ENCODE results near the gene CAT.

The CAT gene

DNA sequence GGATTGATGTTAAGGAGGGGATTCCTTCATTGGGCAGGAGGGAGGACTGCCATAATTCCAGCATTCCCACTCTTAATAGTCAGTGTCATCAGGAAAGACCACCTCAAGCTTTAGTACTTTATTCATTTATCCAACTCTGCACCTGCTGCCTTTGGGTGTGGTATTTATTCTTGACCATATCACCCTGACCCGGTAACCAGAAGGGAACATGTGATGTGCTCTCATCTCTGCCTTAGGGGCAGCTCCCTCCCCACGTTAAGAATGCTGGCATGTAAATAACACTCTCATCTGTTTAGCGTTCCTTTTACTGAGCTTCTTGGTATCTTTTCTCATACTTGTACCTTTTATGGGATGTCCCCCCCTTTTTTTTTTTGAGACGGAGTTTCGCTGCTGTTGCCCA is 7.7 kb downstream of the CAT start:
- no peak for DNase-seq (ENCODE audit: low spot score)

DNA sequence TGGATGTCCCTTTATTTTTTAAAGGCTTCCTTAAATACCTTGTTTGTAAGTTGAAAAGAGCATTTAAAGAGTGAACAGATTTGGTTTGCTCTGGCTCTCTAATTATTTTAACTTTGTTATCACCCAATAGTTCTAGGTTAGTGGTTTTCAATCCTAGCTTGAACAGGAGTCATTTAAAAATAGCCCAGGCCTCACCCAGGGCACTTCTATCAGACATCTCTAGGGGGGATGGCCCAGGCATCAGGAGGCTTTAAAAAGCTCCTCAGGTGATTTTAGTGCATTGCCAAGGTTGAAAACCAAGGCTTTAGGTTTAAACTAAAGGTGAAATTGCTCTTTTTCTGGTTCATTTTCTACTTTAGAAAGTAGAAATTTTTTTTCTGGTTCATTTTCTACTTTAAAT is 8.3 kb downstream of the CAT start:
- Histone ChIP-seq H3K4me3 (no peak overlapping the region), H3K27ac (no peak overlapping the region)
- TF ChIP-seq, protein P1, sequence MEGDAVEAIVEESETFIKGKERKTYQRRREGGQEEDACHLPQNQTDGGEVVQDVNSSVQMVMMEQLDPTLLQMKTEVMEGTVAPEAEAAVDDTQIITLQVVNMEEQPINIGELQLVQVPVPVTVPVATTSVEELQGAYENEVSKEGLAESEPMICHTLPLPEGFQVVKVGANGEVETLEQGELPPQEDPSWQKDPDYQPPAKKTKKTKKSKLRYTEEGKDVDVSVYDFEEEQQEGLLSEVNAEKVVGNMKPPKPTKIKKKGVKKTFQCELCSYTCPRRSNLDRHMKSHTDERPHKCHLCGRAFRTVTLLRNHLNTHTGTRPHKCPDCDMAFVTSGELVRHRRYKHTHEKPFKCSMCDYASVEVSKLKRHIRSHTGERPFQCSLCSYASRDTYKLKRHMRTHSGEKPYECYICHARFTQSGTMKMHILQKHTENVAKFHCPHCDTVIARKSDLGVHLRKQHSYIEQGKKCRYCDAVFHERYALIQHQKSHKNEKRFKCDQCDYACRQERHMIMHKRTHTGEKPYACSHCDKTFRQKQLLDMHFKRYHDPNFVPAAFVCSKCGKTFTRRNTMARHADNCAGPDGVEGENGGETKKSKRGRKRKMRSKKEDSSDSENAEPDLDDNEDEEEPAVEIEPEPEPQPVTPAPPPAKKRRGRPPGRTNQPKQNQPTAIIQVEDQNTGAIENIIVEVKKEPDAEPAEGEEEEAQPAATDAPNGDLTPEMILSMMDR (IDR thresholded peaks at IDR 0.05), result no peak

More for the DNA sequence above, 7.7 kb downstream of the CAT start:
- Histone ChIP-seq H3K4me3 (no peak overlapping the region), H3K27ac (no peak overlapping the region)
- TF ChIP-seq, protein P1 (IDR thresholded peaks at IDR 0.05), result no peak

DNA sequence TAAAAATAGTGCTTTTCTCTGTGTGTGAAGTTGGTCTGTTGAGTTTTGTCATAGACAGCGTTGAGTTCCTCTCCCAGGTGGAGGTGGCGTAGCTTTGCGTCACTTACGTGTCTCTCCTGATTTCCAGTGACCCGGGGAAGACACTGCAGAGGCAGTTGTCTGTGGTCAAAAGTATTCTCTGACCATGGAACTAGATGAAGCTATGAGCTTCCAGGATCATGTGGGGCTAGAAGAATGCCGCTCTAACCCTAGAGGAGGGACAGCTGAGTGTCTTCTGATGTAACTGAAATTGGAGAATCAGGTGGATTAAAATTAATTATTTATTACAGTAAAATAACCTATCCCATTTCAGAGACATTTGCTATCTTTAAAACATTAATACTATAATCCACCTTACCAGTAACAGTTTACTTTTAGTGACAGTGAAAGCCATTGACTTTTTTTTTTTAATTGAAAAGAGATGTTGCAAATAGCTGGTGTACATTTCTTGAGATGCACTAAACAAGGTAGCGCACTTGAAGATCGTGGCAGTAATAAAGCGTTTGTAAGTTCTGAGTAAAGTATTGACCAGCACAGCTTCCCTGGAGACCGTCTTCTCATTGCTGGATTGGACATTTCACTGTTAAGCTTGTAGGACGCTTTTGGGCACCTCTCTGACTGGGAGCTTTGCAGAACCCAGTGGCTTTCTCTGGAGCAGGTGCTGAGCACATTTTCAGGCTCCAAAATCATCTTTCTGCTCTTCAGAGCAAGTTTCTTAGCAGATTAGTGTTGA is 9.7 kb downstream of the CAT start:
- Histone ChIP-seq H3K4me3 (no peak overlapping the region), H3K27ac (no peak overlapping the region)
- TF ChIP-seq, protein P1 (IDR thresholded peaks at IDR 0.05), result no peak
- DNase-seq (ENCODE audit: low spot score), result no peak

More for the DNA sequence above, 8.3 kb downstream of the CAT start:
- no peak for DNase-seq (ENCODE audit: low spot score)

DNA sequence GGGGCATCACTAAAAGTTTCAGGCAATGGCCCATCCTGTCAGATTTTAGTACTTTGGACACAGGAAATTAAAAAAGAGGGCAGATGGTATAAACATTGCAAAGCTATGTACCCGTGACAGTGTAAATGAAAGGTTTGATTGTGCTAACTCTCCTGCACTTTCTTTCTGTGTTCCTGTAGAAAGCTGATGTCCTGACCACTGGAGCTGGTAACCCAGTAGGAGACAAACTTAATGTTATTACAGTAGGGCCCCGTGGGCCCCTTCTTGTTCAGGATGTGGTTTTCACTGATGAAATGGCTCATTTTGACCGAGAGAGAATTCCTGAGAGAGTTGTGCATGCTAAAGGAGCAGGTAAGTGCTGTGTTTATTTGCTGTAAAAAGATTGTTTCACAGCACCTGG is 10.3 kb downstream of the CAT start:
- Histone ChIP-seq H3K27ac (no peak overlapping the region), H3K4me3 (no peak overlapping the region)
- TF ChIP-seq, protein P1 (IDR thresholded peaks at IDR 0.05), result no peak
- no peak for DNase-seq (ENCODE audit: low spot score)

DNA sequence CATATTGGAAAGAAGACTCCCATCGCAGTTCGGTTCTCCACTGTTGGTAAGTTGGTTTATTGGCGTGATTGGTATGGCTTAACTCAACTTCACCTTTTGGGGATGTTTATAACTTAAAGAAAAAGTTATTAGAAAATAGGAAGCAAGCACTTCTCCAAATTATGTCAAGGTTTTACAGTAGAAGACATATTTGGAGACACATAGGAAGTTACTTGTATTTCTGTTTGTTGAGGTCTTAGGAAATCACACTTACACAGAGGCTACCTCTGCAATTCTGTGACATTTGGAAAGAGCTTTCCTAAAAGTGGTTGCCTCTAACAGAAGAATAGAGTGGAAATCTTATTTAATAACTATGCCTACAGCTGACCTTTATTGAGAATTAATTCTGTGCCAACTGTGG is 12.3 kb downstream of the CAT start:
- Histone ChIP-seq H3K27ac (no peak overlapping the region), H3K4me3 (no peak overlapping the region)
- no peak for DNase-seq (ENCODE audit: low spot score)
- TF ChIP-seq, protein P1 (IDR thresholded peaks at IDR 0.05), result no peak

DNA sequence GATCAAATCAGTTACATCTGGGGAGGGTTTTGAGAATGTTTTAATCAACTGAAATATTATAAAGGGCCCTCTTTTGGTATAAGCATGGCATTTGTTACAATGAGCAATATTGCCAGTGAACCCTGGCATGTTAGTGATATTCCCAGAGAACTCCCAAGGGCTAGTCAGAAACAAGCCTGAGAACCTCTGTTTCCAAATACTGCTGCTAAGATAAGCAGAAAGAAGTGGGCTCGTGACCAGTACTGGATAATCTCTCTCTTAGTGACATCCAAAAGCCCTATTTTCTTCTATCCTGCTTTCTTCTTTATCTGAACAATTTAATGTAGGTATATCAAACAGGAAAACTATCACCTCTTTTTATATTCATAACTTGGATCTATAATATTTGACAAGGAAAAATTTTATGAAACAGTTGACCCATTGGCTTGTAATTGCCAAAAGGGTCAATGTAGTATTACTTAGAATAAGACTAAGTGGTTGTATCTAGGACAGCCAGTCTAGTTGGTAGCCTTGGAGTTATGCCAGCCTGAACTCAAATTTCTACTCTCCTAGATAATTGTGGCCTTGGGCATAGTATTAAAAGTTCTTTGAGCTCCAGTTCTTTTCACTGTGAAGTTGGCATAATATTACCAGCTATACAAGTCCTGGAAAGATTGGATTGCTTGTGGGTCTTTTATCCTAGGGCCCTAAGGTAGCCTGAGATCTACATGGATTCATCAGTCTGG is 15.7 kb downstream of the CAT start:
- Histone ChIP-seq H3K27ac (no peak overlapping the region), H3K4me3 (no peak overlapping the region)
- no peak for DNase-seq (ENCODE audit: low spot score)
- TF ChIP-seq, protein P1 (IDR thresholded peaks at IDR 0.05), result no peak

DNA sequence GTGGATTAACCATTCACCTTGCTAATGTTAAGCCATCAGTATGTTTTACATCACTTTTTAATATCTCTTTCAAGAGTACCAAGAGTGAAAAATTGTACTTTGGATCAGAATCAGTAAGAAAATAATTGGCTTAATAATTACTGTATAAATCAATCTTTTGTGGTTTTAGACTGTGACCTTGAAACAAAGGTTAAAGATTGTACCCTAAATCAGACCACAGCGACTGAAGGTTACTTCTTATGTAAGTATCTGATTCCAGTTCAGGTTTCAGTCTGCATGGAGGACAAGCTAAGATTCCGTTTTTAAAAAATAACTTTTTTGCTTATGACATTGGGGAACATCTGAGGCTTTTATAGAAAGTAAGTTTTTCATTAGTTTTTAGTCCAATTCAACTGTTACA is 18.9 kb downstream of the CAT start:
- TF ChIP-seq, protein P1 (IDR thresholded peaks at IDR 0.05), result no peak
- no peak overlapping the region for H3K4me3 ChIP-seq
- DNase-seq (ENCODE audit: low spot score), result no peak
- no peak overlapping the region for H3K27ac ChIP-seq

Measured in coronary artery (tissue), 2 donors.